Gastrocnemius medialis (tissue), 4 donors: ENCODE data around the gene ASXL1. TPM values are rescaled to one million over a fixed set of nuclear protein-coding genes. Genes with fewer than 3 reads are reported as not detected.

ENCODE experiments used
- ATAC-seq, 2 donors: fragments of 150-250 bp; one replicate each; pipeline ENCODE4 v1.9.1; 2016
- DNase-seq, 2 donors: peaks; one replicate each; pipeline ENCODE4 v3.0.0-alpha.2; 2019
- H3K27ac ChIP-seq, 4 donors: fragments of 200-600 bp; sonication (generic); 1 replicate in 1 of 4; 2 replicates in 3 of 4; pipeline ENCODE4 v1.5.1; 2016 to 2018; ENCODE audit warnings: mild to moderate bottlenecking in 2 of 4, moderate library complexity in 1 of 4
- H3K27me3 ChIP-seq, 3 donors: fragments of 200-600 bp; sonication (generic) in 2 of 3; 1 replicate in 1 of 3; 2 replicates in 2 of 3; pipeline versions ENCODE4 v1.5.1 to v1.6.0; 2016 to 2019; ENCODE audit warnings: mild to moderate bottlenecking in 1 of 3, moderate library complexity in 1 of 3
- H3K36me3 ChIP-seq, 2 donors: fragments of 200-600 bp; sonication (generic) in 1 of 2; one replicate each; pipeline ENCODE4 v1.5.1; 2017 to 2018
- H3K4me1 ChIP-seq, 2 donors: fragments of 200-600 bp; sonication (generic) in 1 of 2; one replicate each; pipeline ENCODE4 v1.5.1; 2016 to 2017; ENCODE audit warnings: mild to moderate bottlenecking in 2 of 2
- H3K4me3 ChIP-seq, 4 donors: fragments of 200-600 bp; sonication (generic) in 3 of 4; 1 replicate in 1 of 4; 2 replicates in 3 of 4; pipeline ENCODE4 v1.5.1; 2016 to 2019; ENCODE audit warnings: mild to moderate bottlenecking in 2 of 4
- H3K9me3 ChIP-seq, 3 donors: fragments of 200-600 bp; sonication (generic) in 2 of 3; 1 replicate in 1 of 3; 2 replicates in 2 of 3; pipeline ENCODE4 v1.5.1; 2016 to 2019
- POLR2A ChIP-seq, 2 donors: fragments of 450-650 bp; IDR thresholded peaks; one replicate each; pipeline ENCODE4 v1.6.1; 2017; ENCODE audit warnings: antibody characterized with exemption in 2 of 2, mild to moderate bottlenecking in 2 of 2, moderate library complexity in 2 of 2
- in situ Hi-C, 4 donors: fragments of 200-750 bp; cut with MboI; loops; one replicate each; pipeline versions ENCODE4 v1.15.0 to v1.8.0; 2017; ENCODE audit warnings: low sequenced_read_pairs in 4 of 4
- intact Hi-C: fragments of 100-400 bp; cut with DNase I; formaldehyde crosslinking; loops from one replicate; pipeline ENCODE4 v1.15.1; 2023; ENCODE audit warnings: low total_unique reads
- total RNA-seq, 4 donors: library from RNA; depleted of rRNA; stranded (reverse); fragments of >200 nt; gene quantifications; one replicate each; pipeline versions ENCODE4 v1.1.0 to v1.2.3, GENCODE V29; 2016
- TF ChIP-seq, protein P1 (sequence below), 5 experiments: fragments of 450-650 bp in 3 of 5; fragments of 200-600 bp in 2 of 5; sonication (generic) in 2 of 5; IDR thresholded peaks in 4 of 5; conservative IDR thresholded peaks in 1 of 5; 1 replicate in 4 of 5; 2 replicates in 1 of 5; pipeline ENCODE4 v1.5.1; 2016 to 2019; ENCODE audit warnings: antibody characterized with exemption in 5 of 5, mild to moderate bottlenecking in 3 of 5, moderate library complexity in 3 of 5

ASXL1 gene
- total RNA-seq, 4 donors from 2014 or later, result 21.8 to 36.6 (median 28.4) TPM

- Histone ChIP-seq H3K27me3 (no peaks in the 10 kb centered on the region), H3K36me3 (no peaks in the 10 kb centered on the region), H3K4me1 (peaks cover 4 to 13% of the 10 kb centered on the region in 2 donors), H3K9me3 (no peaks in the 10 kb centered on the region), H3K27ac (no peak overlapping the region), H3K4me3 (no peak overlapping the region)
- DNase-seq (no peak), ATAC-seq (no peak)
- intact Hi-C loops, result no loop called here
- in situ Hi-C loops, result no loop called here
- TF ChIP-seq, protein P1, sequence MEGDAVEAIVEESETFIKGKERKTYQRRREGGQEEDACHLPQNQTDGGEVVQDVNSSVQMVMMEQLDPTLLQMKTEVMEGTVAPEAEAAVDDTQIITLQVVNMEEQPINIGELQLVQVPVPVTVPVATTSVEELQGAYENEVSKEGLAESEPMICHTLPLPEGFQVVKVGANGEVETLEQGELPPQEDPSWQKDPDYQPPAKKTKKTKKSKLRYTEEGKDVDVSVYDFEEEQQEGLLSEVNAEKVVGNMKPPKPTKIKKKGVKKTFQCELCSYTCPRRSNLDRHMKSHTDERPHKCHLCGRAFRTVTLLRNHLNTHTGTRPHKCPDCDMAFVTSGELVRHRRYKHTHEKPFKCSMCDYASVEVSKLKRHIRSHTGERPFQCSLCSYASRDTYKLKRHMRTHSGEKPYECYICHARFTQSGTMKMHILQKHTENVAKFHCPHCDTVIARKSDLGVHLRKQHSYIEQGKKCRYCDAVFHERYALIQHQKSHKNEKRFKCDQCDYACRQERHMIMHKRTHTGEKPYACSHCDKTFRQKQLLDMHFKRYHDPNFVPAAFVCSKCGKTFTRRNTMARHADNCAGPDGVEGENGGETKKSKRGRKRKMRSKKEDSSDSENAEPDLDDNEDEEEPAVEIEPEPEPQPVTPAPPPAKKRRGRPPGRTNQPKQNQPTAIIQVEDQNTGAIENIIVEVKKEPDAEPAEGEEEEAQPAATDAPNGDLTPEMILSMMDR (IDR thresholded peaks at IDR 0.05 in 4 of 5, conservative IDR thresholded peaks at IDR 0.05 in 1 of 5), result no peak
- TF ChIP-seq POLR2A (IDR thresholded peaks at IDR 0.05), result no peak
Observed at GRCh38 chr20:32460683-32461320, 102.7 kb downstream of the ASXL1 start.

GRCh38 chr20:32461836-32462600, 103.9 kb downstream of the ASXL1 start:
- Histone ChIP-seq H3K4me1 (peaks cover 4 to 9% of the 10 kb centered on the region in 2 donors), H3K4me3 (no peak overlapping the region), H3K27me3 (no peaks in the 10 kb centered on the region), H3K27ac (no peak overlapping the region), H3K36me3 (no peaks in the 10 kb centered on the region), H3K9me3 (no peaks in the 10 kb centered on the region)
- ATAC-seq (no peak), DNase-seq (no peak)
- no peak for TF ChIP-seq POLR2A (IDR thresholded peaks at IDR 0.05)
- TF ChIP-seq, protein P1 (IDR thresholded peaks at IDR 0.05 in 4 of 5, conservative IDR thresholded peaks at IDR 0.05 in 1 of 5), result no peak
- intact Hi-C loops, result no loop called here
- in situ Hi-C loops, result no loop called here

DNA sequence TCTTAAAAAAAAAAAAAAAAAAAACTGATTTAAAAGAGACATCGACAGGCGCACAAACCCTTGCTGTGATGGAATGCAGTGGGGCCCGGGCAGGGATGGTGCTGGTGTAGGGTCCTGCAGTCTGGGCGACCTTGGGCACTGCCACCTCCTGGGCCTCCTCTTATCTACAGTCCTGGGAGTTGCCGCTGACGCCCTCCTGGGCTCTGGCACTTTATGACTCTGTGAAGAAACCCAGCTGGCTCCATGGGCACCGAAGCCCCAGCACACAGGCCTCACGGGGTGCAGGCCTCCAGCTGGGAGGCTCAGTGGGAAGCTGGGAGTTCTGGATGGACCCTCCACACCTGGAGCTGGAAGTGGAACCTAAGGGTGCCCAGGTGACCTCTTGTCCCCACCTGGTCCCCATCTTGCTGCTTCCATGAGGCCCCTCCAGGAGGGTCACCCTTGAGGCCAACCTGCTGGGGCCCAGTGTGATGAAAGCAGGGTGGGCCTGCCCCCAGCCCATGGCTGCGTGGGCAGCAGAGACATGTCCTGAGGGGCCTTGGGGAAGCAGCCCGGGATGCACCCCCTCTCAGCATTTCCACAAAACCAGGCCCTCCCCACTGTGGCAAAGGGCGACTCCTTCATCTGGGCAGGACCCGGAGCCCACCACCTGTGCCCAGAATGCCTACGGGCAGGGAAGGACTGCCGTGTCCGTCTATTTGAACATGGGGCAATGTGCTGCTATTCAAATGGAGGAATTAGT, 104.9 kb downstream of the ASXL1 start:
- ATAC-seq (no peak), DNase-seq (no peak)
- in situ Hi-C loops, result no loop called here
- H3K4me3 ChIP-seq, result no peak overlapping the region
- no peaks in the 10 kb centered on the region for H3K9me3 ChIP-seq
- intact Hi-C loops, result no loop called here
- no peak overlapping the region for H3K27ac ChIP-seq
- TF ChIP-seq, protein P1 (IDR thresholded peaks at IDR 0.05 in 4 of 5, conservative IDR thresholded peaks at IDR 0.05 in 1 of 5), result no peak
- TF ChIP-seq POLR2A (IDR thresholded peaks at IDR 0.05), result no peak
- H3K36me3 ChIP-seq, result no peaks in the 10 kb centered on the region
- no peaks in the 10 kb centered on the region for H3K27me3 ChIP-seq
- no peaks in the 10 kb centered on the region for H3K4me1 ChIP-seq

DNA sequence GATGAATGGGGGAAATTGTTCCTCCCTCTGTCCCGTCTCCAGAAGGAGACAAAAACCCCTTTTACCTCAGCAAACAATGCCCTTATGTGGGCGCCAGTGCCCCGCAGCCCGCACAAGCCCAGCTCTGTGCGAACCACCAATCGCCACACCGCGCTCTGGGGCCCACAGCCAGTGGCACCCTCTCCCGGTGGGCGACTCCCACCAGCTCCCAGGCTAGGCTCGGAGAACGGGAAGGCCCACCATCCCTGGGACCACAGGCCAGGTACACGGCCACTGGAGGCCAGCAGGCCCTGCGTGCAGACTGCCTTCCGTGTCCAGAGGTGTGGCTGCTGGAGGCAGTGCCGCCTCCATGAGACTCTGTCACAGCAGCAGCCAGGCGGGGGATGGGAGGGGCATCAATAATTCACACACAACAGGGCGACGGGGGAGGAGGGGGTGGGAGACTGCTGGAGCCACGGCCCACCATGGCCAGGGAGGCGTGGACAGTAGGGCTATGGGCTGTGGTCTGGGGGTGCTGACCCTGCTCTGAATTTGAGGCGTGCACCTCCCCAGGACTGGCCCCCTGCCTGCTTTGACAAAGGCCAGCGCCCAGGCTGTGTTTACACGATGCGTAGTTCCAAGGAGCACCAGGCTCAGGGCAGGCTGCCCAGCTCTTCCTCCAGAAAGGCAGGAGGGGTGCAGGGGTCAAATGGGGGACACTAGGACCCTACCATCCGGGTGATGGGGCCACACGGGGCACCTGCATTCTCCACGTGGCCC, 105.7 kb downstream of the ASXL1 start:
- TF ChIP-seq, protein P1 (IDR thresholded peaks at IDR 0.05 in 4 of 5, conservative IDR thresholded peaks at IDR 0.05 in 1 of 5), result no peak
- no peak for TF ChIP-seq POLR2A (IDR thresholded peaks at IDR 0.05)
- in situ Hi-C loops, result no loop called here

More for the DNA sequence above, 105.7 kb downstream of the ASXL1 start:
- no peaks in the 10 kb centered on the region for H3K27me3 ChIP-seq
- ATAC-seq (no peak), DNase-seq (no peak)
- H3K36me3 ChIP-seq, result no peaks in the 10 kb centered on the region
- intact Hi-C loops, result no loop called here
- H3K4me3 ChIP-seq, result no peak overlapping the region
- H3K27ac ChIP-seq, result no peak overlapping the region
- no peaks in the 10 kb centered on the region for H3K9me3 ChIP-seq
- H3K4me1 ChIP-seq, result no peaks in the 10 kb centered on the region
